Activated CD8-positive, alpha-beta T cell treated with anti-CD3 and anti-CD28 coated beads for 36 hours (primary cell): Measurements from ENCODE around the gene PTPN7. TPM values are rescaled to one million over a fixed set of nuclear protein-coding genes. Genes with fewer than 3 reads are reported as not detected.

Experiments
- ATAC-seq: fragments of 200-7000 bp; cut with Tn5 transposase; one replicate; pipeline ENCODE4 v1.10.0; 2021; ENCODE audit warnings: mild to moderate bottlenecking, moderate library complexity
- CTCF ChIA-PET: fragments of 350-600 bp; sonication (Branson Sonifier 250); formaldehyde crosslinking; loops from one replicate; lab custom pipeline; 2021; ENCODE audit warnings: antibody characterized with exemption; lab: Charles Lee
- POLR2A ChIA-PET: fragments of 350-600 bp; sonication (Branson Sonifier 250); formaldehyde crosslinking; loops from one replicate; lab custom pipeline; 2021; ENCODE audit warnings: antibody characterized with exemption; lab: Charles Lee
- DNase-seq: peaks from one replicate; pipeline ENCODE4 v3.0.0-alpha.2; 2020
- H3K27ac Mint-ChIP-seq: one replicate; pipeline ENCODE4 v1.8.0; 2021; ENCODE audit warnings: mild to moderate bottlenecking, mixed read lengths
- H3K27me3 Mint-ChIP-seq: one replicate; pipeline ENCODE4 v1.8.0; 2021; ENCODE audit warnings: mixed read lengths
- H3K36me3 Mint-ChIP-seq: one replicate; pipeline ENCODE4 v1.8.0; 2021; ENCODE audit warnings: low read depth, mixed read lengths
- H3K4me1 Mint-ChIP-seq: one replicate; pipeline ENCODE4 v1.8.0; 2021; ENCODE audit warnings: low read depth, mixed read lengths
- H3K4me3 Mint-ChIP-seq: one replicate; pipeline ENCODE4 v1.8.0; 2021; ENCODE audit warnings: mild to moderate bottlenecking, moderate library complexity, mixed read lengths
- H3K9me3 Mint-ChIP-seq: one replicate; pipeline ENCODE4 v1.8.0; 2021; ENCODE audit warnings: mixed read lengths
- intact Hi-C: fragments of 100-400 bp; cut with micrococcal nuclease; formaldehyde crosslinking; loops from one replicate; pipeline ENCODE4 v1.10.0; 2022
- total RNA-seq, 2 experiments: library from RNA; stranded (reverse); gene quantifications; one replicate each; pipeline ENCODE4 v1.2.3, GENCODE V29; 2021
- TF ChIP-seq, protein P1 (sequence below): fragments of 200-600 bp; IDR thresholded peaks from one replicate; pipeline ENCODE4 v1.8.0; 2022; ENCODE audit warnings: antibody characterized with exemption, mild to moderate bottlenecking

The PTPN7 gene
- total RNA-seq, 2 experiments from 2014 or later = 195 to 200 TPM

DNA sequence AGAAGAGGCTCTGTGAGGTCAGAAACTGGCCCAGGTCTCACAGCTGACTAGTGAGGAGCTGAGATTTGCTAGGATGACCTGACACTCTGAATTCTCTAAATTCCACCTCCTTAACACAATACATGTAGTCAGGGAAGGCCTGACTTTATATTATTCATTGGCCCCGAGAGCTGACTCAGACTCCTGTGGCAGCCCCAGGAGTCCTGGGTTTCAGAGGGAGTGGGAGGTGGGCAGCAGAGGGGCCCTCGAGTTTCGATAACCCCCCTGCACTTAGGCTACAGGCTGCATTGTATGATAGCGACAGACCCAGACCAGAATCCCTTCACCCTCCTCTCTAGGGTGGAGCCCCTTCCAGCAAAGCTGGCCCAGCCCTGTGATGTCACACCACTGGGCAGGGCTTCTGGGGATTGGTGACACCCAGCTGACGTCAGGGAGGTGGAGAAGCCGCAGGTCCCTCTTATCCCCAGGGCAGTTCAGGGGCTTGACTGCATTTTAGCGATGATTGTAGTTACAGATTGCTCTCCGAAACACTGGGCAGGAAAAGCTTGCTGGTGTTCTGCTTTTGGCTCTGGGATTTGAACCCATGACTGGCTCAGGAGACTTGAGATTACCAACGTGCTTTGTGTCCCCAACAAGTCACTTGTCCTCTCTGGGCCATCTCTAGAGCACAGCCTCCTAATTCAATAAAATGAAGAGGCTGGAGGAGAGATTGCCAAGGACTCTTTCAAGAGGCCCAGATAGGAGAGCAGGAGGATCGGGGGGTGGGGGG, 54.6 kb downstream of the PTPN7 start:
- ATAC-seq = peak; percentile 45
- ChIA-PET POLR2A (interaction anchor here (0.5 kb wide), 1 partner anchor 255 kb away, joined by 4 read pairs; no protein-coding TSS in a partner anchor), CTCF (interaction anchor here (0.9 to 1.3 kb wide), 3 partner anchors 14 to 106 kb away, joined by 3 to 5 read pairs (median 3); no protein-coding TSS in a partner anchor)
- Mint-ChIP-seq H3K27ac (no peak overlapping the region), H3K4me3 (no peak overlapping the region), H3K4me1 (no peaks in the 10 kb centered on the region), H3K27me3 (no peaks in the 10 kb centered on the region), H3K9me3 (no peaks in the 10 kb centered on the region), H3K36me3 (no peaks in the 10 kb centered on the region)
- TF ChIP-seq, protein P1, sequence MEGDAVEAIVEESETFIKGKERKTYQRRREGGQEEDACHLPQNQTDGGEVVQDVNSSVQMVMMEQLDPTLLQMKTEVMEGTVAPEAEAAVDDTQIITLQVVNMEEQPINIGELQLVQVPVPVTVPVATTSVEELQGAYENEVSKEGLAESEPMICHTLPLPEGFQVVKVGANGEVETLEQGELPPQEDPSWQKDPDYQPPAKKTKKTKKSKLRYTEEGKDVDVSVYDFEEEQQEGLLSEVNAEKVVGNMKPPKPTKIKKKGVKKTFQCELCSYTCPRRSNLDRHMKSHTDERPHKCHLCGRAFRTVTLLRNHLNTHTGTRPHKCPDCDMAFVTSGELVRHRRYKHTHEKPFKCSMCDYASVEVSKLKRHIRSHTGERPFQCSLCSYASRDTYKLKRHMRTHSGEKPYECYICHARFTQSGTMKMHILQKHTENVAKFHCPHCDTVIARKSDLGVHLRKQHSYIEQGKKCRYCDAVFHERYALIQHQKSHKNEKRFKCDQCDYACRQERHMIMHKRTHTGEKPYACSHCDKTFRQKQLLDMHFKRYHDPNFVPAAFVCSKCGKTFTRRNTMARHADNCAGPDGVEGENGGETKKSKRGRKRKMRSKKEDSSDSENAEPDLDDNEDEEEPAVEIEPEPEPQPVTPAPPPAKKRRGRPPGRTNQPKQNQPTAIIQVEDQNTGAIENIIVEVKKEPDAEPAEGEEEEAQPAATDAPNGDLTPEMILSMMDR = no peak
- intact Hi-C loops = no loop called here
- no peak for DNase-seq

DNA sequence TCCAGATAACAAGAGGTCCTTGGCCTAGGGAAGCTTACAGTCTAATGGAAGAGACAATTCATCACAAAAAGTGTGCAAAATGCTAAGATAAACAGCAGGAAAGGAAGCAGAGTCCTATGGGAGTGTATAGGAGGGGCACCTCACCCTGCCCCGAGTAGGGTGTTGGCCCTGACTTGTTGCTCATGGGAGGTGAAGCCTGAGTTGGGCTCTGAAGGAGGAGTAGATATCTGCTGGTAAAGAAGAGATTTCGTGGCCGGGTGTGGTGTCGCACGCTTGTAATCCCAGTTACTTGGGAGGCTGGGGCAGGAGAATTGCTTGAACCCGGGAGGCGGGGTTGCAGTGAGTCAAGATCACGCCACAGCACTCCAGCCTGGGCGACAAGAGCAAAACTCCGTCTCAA, 56.3 kb downstream of the PTPN7 start:
- Mint-ChIP-seq H3K27ac (no peak overlapping the region), H3K9me3 (no peaks in the 10 kb centered on the region), H3K4me1 (no peaks in the 10 kb centered on the region), H3K4me3 (no peak overlapping the region), H3K27me3 (no peaks in the 10 kb centered on the region), H3K36me3 (no peaks in the 10 kb centered on the region)
- TF ChIP-seq, protein P1 = no peak
- ChIA-PET CTCF (no interaction called here), POLR2A (no interaction called here)
- intact Hi-C loops = no loop called here
- DNase-seq (no peak), ATAC-seq (no peak)

DNA sequence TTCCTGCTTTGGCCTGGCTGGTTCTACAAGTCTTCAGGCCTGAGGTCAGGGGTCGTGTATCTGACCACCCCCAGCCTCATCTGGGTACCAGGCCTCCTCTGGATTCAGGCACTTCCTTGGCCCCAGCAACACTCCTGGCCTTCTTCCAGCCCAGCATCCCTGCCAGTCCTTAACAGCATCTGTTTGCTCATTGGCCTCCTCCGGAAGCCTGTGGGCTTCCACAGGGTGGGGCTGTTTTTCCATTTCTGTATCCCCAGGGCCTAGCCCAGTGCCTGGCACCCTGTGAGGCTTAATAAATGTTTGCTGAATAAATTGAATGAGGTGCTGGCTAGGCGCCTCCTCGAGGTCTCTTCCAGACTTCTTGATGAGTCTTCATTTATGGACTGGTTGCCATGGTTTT, 59.2 kb downstream of the PTPN7 start:
- TF ChIP-seq, protein P1 = no peak
- CTCF ChIA-PET = interaction anchor here (0.9 to 1.3 kb wide), 3 partner anchors 34 to 135 kb away, joined by 3 read pairs; no protein-coding TSS in a partner anchor

More for the DNA sequence above, 59.2 kb downstream of the PTPN7 start:
- POLR2A ChIA-PET = no interaction called here
- Mint-ChIP-seq H3K9me3 (no peaks in the 10 kb centered on the region), H3K27me3 (no peaks in the 10 kb centered on the region), H3K27ac (no peak overlapping the region), H3K36me3 (no peaks in the 10 kb centered on the region), H3K4me3 (no peak overlapping the region), H3K4me1 (no peaks in the 10 kb centered on the region)
- no peak for DNase-seq
- intact Hi-C loops = no loop called here
- ATAC-seq = no peak

Other genes starting within 250 kb of the PTPN7 start
- gene LMOD1, start 214.1 kb downstream of the PTPN7 start, total RNA-seq = not detected
- gene TIMM17A, start 205.1 kb downstream of the PTPN7 start, total RNA-seq = 10 to 100 TPM; 75.8 to 76.8 TPM
- gene RNPEP, start 178.0 kb downstream of the PTPN7 start, total RNA-seq = 10 to 100 TPM; 37.8 to 39.5 TPM
- under 1 TPM; 0.25 to 0.27 TPM for gene ELF3, start 150.0 kb downstream of the PTPN7 start, total RNA-seq
- not detected for gene GPR37L1, start 37.7 kb downstream of the PTPN7 start, total RNA-seq
- gene ARL8A, start 15.9 kb downstream of the PTPN7 start, total RNA-seq = 10 to 100 TPM; 25.8 to 33.7 TPM
- under 1 TPM; 0.34 TPM for gene LGR6, start 33.2 kb upstream of the PTPN7 start, total RNA-seq
- gene UBE2T, start 181.3 kb upstream of the PTPN7 start, total RNA-seq = 100 to 1,000 TPM in 1 of 2 experiments, 10 to 100 TPM in 1; 99.8 to 102 TPM
- gene PPP1R12B, start 188.1 kb upstream of the PTPN7 start, total RNA-seq = 10 to 100 TPM; 13.0 to 14.1 TPM